ENCODE measurements around the gene FBXO10.
A peak's percentile ranks its signal among the peaks of the same experiment; 100 is the strongest.

The FBXO10 gene

GRCh38 chr9:37566716-37567115 is 9.5 kb downstream of the FBXO10 start:
- no peaks in the 10 kb centered on the region for H3K27me3 Mint-ChIP-seq
- peaks cover 11 to 17% of the 10 kb centered on the region in 2 donors for H3K9me3 Mint-ChIP-seq
- H3K4me1 Mint-ChIP-seq, result no peaks in the 10 kb centered on the region
- ATAC-seq (no peak), DNase-seq (no peak)
- H3K4me3 Mint-ChIP-seq, result no peak overlapping the region
- H3K27ac Mint-ChIP-seq, result no peak overlapping the region

GRCh38 chr9:37565661-37566618 is 10.2 kb downstream of the FBXO10 start:
- Mint-ChIP-seq H3K27me3 (no peaks in the 10 kb centered on the region), H3K9me3 (peaks cover 11 to 17% of the 10 kb centered on the region in 2 donors), H3K4me1 (no peaks in the 10 kb centered on the region), H3K4me3 (no peak overlapping the region), H3K27ac (no peak overlapping the region)
- ATAC-seq, result no peak
- no peak for DNase-seq

- no peak for ATAC-seq
- Mint-ChIP-seq H3K27me3 (no peaks in the 10 kb centered on the region), H3K27ac (no peak overlapping the region), H3K9me3 (peaks cover 11 to 17% of the 10 kb centered on the region in 2 donors), H3K4me1 (no peaks in the 10 kb centered on the region), H3K4me3 (no peak overlapping the region)
- no peak for DNase-seq
Measured at GRCh38 chr9:37564916-37565315, 11.3 kb downstream of the FBXO10 start.

GRCh38 chr9:37563806-37564513 is 12.2 kb downstream of the FBXO10 start:
- H3K4me1 Mint-ChIP-seq, result no peaks in the 10 kb centered on the region
- H3K27ac Mint-ChIP-seq, result no peak overlapping the region
- H3K9me3 Mint-ChIP-seq, result peaks cover 11 to 17% of the 10 kb centered on the region in 2 donors
- ATAC-seq (no peak), DNase-seq (no peak)
- H3K27me3 Mint-ChIP-seq, result no peaks in the 10 kb centered on the region
- H3K4me3 Mint-ChIP-seq, result no peak overlapping the region

GRCh38 chr9:37562826-37563225 is 13.4 kb downstream of the FBXO10 start:
- Mint-ChIP-seq H3K4me3 (no peak overlapping the region), H3K27me3 (no peaks in the 10 kb centered on the region), H3K4me1 (no peaks in the 10 kb centered on the region), H3K9me3 (peaks cover 11 to 17% of the 10 kb centered on the region in 2 donors), H3K27ac (no peak overlapping the region)
- no peak for ATAC-seq
- DNase-seq, result no peak

GRCh38 chr9:37561682-37562081 is 14.5 kb downstream of the FBXO10 start:
- DNase-seq (no peak), ATAC-seq (no peak)
- H3K4me3 Mint-ChIP-seq, result no peak overlapping the region
- no peak overlapping the region for H3K27ac Mint-ChIP-seq
- H3K27me3 Mint-ChIP-seq, result no peaks in the 10 kb centered on the region
- H3K9me3 Mint-ChIP-seq, result peaks cover 11 to 17% of the 10 kb centered on the region in 2 donors
- no peaks in the 10 kb centered on the region for H3K4me1 Mint-ChIP-seq

GRCh38 chr9:37559855-37560592 is 16.2 kb downstream of the FBXO10 start:
- no peaks in the 10 kb centered on the region for H3K4me1 Mint-ChIP-seq
- H3K27me3 Mint-ChIP-seq, result no peaks in the 10 kb centered on the region
- H3K9me3 Mint-ChIP-seq, result peaks cover 7 to 13% of the 10 kb centered on the region in 2 donors
- H3K27ac Mint-ChIP-seq, result no peak overlapping the region
- no peak overlapping the region for H3K4me3 Mint-ChIP-seq
- DNase-seq (no peak), ATAC-seq (no peak)

- ATAC-seq, result no peak
- no peaks in the 10 kb centered on the region for H3K4me1 Mint-ChIP-seq
- peaks cover 4 to 5% of the 10 kb centered on the region in 2 donors for H3K9me3 Mint-ChIP-seq
- no peak overlapping the region for H3K4me3 Mint-ChIP-seq
- peak overlapping the region in 1 of 2 donors; percentile 75 for H3K27ac Mint-ChIP-seq
- H3K27me3 Mint-ChIP-seq, result no peaks in the 10 kb centered on the region
- DNase-seq, result no peak
Measured at GRCh38 chr9:37559125-37559524, 17.1 kb downstream of the FBXO10 start.

GRCh38 chr9:37555786-37556185 is 20.4 kb downstream of the FBXO10 start:
- no peak overlapping the region for H3K27ac Mint-ChIP-seq
- no peak for ATAC-seq
- no peaks in the 10 kb centered on the region for H3K9me3 Mint-ChIP-seq
- no peak overlapping the region for H3K4me3 Mint-ChIP-seq
- no peak for DNase-seq
- H3K27me3 Mint-ChIP-seq, result no peaks in the 10 kb centered on the region
- H3K4me1 Mint-ChIP-seq, result no peaks in the 10 kb centered on the region

GRCh38 chr9:37554318-37554717 is 21.9 kb downstream of the FBXO10 start:
- Mint-ChIP-seq H3K27ac (no peak overlapping the region), H3K9me3 (no peaks in the 10 kb centered on the region), H3K4me1 (no peaks in the 10 kb centered on the region), H3K27me3 (no peaks in the 10 kb centered on the region), H3K4me3 (no peak overlapping the region)
- ATAC-seq, result no peak
- no peak for DNase-seq

GRCh38 chr9:37551888-37552287 is 24.3 kb downstream of the FBXO10 start:
- ATAC-seq, result no peak
- Mint-ChIP-seq H3K27ac (no peak overlapping the region), H3K9me3 (no peaks in the 10 kb centered on the region)

GRCh38 chr9:37551468-37551867 is 24.7 kb downstream of the FBXO10 start:
- no peak overlapping the region for H3K27ac Mint-ChIP-seq
- H3K4me3 Mint-ChIP-seq, result no peak overlapping the region
- H3K27me3 Mint-ChIP-seq, result no peaks in the 10 kb centered on the region
- no peak for DNase-seq
- no peak for ATAC-seq
- no peaks in the 10 kb centered on the region for H3K9me3 Mint-ChIP-seq
- no peaks in the 10 kb centered on the region for H3K4me1 Mint-ChIP-seq

More at GRCh38 chr9:37551888-37552287, 24.3 kb downstream of the FBXO10 start:
- DNase-seq, result no peak
- H3K4me3 Mint-ChIP-seq, result no peak overlapping the region
- H3K4me1 Mint-ChIP-seq, result no peaks in the 10 kb centered on the region
- H3K27me3 Mint-ChIP-seq, result no peaks in the 10 kb centered on the region

GRCh38 chr9:37550781-37551180 is 25.4 kb downstream of the FBXO10 start:
- no peak overlapping the region for H3K27ac Mint-ChIP-seq
- no peak for ATAC-seq
- H3K4me1 Mint-ChIP-seq, result no peaks in the 10 kb centered on the region
- no peaks in the 10 kb centered on the region for H3K27me3 Mint-ChIP-seq
- H3K9me3 Mint-ChIP-seq, result no peaks in the 10 kb centered on the region
- no peak for DNase-seq
- H3K4me3 Mint-ChIP-seq, result no peak overlapping the region

GRCh38 chr9:37549527-37549926 is 26.7 kb downstream of the FBXO10 start:
- DNase-seq (no peak), ATAC-seq (no peak)
- Mint-ChIP-seq H3K9me3 (no peaks in the 10 kb centered on the region), H3K27me3 (no peaks in the 10 kb centered on the region), H3K4me1 (no peaks in the 10 kb centered on the region), H3K27ac (no peak overlapping the region), H3K4me3 (no peak overlapping the region)

- no peak for ATAC-seq
- DNase-seq, result no peak
- no peak overlapping the region for H3K27ac Mint-ChIP-seq
- H3K27me3 Mint-ChIP-seq, result no peaks in the 10 kb centered on the region
- no peak overlapping the region for H3K4me3 Mint-ChIP-seq
- H3K9me3 Mint-ChIP-seq, result no peaks in the 10 kb centered on the region
- H3K4me1 Mint-ChIP-seq, result no peaks in the 10 kb centered on the region
Measured at GRCh38 chr9:37547328-37547878, 28.8 kb downstream of the FBXO10 start.
